ELF-1 (cell line): ENCODE results near the gene GPR55.
"Not testable (repeated sequence)": the region's sequence is repeated elsewhere in the genome, so short reads cannot be mapped to it uniquely, and the experiment has no call there.

Experiments used
- DNase-seq: peaks from one replicate; pipeline ENCODE4 v3.0.0-alpha.2; 2016; ENCODE audit warnings: low read depth, low spot score

GPR55 gene, protein sequence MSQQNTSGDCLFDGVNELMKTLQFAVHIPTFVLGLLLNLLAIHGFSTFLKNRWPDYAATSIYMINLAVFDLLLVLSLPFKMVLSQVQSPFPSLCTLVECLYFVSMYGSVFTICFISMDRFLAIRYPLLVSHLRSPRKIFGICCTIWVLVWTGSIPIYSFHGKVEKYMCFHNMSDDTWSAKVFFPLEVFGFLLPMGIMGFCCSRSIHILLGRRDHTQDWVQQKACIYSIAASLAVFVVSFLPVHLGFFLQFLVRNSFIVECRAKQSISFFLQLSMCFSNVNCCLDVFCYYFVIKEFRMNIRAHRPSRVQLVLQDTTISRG

DNA sequence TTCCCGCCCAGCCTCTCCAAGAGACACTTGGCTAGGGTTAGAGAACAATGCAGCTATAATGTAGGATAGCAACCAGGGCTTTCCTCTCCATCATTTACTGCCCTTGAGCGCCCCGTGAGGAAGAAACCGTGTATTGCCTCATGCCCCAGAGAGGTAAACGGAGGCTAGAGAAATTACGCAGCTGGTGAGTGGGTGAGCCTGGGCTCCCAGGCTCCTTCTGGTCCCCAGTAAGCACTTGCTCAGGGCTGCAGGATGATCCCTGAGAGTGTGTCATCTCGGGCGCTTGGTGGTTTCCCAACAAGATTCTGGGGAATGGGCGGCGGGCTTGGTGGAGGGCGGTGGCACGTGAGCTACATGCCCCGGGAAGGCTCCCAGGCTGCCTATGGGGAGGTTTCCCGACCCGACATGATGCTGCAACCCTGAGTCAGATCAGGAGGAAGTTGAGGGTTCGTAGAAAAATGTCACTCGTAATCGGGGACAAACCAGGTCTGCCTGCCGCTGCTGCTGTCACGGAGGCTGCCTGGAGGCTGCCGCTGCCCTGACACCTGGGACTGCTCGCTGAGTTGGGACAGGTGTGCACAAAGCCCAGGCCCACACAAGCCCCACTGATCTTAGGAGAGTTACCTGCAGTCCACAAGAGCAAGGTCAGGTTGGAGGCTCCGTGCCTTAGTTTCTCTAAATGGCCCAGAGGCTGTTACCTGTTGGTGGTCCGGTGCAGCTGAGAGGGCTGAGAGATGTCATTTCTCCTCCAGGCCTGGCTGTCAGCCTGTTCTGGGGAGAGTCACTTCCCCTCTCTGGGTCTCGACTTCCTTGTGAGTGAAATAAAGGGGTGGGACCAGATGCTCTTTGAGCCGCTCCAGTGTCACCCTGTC lies at the start of gene GPR55:
Gene GPR55 (minus strand): TSS at position 773 of the 872 bp plus-strand sequence. CDS start 14,280 bp downstream, outside the sequence.
- DNase-seq, result peak; percentile 53

DNA sequence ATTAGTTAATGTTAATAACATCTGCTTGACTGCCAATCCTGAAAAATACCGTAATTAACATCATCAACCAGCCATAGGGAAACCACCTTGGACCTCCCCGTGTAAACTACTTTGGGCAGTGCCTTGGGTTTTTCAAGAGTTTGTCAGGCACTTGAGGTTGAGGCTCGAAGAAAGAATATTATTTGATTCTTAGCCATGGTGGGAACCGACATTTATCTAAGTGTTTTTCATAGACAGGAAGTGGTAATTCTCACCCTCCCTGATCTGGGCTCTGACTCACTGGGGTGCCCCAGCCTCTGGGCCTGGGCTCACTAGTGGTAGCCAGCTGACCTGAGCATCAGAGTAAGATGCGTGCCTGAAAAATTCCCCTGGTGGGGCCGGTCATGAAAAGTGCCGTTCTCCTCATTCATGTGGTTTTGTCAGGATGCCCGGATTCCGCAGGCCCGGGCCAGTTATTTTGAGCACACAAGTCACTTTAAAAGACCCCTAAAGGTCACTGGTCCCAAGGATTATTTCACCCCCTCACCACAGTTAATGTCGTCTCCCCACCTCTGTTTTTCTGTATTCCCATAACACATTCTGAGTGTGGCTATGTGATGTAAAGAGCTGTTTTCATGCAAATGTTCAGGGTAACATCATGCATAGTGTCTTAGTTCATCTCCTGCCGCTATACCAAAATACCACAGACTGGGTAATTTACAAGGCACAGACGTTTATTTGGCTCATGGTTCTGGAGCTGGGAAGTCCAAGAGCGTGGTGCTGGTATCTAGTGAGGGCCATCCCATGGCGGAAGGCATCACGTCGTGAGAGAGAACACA lies 49.3 kb upstream of the GPR55 start:
- no peak for DNase-seq

DNA sequence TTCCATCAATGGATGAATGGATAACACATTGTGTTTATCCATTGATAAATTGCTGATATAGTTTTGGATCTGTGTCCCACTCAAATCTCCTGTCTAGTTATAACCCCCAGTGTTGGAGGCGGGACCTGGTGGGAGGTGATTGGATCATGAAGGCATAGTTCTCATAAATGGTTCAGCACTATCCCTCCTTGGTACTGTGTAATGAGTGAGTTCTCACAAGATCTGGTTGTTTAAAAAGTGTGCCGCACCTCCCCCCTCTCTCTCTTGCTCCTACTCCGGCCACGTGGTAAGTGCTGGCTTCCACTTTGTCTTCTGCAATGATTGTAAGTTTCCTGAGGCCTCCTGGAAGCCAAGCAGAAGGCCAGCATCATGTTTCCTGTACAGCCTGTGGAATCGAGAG lies 47.0 kb upstream of the GPR55 start:
- no peak for DNase-seq

DNA sequence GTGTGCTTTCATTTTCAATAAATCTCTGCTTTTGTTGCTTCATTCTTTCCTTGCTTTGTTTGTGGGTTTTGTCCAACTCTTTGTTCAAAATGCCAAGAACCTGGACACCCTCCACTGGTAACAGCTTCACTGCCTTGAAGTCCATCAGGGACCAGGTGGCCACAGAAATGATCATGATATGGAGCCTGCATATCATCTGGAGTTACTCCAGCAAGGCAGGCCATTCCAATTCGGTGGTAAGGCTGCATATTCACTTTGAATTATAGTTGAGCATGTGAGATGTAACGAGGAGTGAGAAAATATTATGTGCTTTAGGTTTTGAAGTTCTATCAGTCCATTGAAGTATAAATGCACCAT lies 44.6 kb upstream of the GPR55 start:
- DNase-seq, result no peak

DNA sequence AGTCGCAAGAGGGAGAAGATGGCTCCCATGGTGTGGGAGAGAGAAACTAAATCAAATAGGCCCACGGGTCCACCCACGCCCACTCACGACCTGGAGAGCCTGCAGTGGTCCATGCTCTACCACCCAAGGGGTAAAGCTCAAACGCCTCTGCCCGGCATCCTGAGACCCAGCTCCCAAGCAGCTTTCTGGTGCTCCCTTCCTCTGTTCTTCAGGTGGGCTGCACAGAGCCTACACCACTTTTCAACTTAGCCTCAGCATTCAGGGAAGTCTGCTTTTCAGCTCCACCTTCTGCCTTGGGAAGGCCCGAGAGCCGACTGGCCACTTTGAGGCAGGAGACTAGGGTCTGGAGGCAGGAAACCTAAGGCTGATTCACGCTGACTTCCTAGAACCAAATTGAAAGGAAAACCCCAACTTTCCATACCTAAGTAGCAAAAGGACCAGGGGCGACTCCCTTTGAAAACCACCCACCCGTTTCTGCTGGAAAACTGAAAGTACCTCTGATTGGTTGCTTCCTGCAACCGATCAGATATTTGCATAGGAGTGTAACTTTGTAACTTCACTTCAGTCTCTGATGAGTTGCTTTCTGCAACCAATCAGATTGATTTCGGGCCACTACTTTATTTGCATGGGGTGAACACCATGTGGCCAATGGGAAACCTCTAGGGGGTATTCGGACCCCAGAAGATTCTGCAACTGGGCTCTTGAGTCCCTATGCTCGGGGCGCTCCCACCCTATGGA lies 44.0 kb upstream of the GPR55 start:
- DNase-seq, result no peak

DNA sequence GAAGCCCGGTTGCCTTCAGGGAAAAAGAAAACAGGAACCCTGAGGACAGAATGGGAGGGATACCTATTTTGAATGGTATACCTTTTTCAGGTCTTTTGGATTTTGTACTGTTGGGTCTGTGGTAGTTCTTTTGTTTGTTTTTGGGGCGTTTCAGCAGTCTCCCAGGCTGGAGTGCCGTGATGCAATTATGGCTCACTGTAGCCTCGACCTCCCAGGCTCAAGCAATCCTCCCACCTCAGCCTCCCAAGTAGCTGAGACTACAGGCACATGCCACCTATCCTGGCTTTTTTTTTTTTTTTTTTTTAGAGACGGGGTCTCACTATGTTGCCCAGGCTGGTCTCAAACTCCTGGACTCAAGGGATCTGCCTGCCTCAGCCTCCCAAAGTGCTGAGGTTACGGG lies 43.3 kb upstream of the GPR55 start:
- not testable (repeated sequence) for DNase-seq

DNA sequence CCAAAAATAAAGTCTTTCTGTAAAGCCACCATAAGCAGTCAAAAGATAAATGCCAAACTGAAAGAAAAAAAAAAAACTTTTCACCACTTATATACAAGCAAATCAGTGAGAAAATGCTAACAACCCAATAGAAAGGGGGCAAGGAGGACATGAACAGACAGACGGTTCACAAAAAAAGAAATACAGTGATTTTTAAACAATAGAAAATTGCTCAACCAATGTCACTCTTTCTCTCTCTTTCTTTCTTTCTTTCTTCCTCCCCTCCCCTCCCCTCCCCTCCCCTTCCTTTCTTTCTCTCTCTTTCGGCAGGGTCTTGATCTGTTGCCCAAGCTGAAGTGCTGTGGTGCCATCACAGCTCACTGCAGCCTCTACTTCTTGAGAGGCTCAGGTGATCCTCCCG lies 42.1 kb upstream of the GPR55 start:
- DNase-seq, result no peak

DNA sequence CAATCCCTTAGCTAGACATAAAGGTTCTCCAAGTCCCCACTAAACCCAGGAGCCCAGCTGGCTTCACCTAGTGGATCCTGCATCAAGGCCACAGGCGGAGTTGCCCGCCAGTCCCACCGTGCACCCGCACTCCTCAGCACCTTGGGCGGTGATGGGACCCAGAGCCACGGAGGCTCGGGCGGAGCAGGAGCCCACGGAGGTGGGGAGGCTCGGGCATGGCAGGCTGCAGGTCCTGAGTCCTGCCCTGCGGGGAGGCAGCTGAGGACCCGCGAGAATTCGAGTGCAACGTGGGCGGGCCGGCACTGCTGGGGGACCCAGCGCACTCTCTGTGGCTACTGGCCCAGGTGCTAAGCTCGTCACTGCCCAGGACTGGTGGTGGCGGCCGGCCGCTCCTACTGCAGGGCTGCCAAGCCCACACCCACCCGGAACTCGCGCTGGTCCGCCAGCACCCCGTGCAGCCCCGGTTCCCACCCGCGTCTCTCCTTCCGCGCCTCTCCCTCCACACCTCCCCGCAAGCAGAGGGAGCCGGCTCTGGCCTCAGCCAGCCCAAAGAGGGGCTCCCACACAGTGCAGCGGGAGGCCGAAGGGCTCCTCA lies 39.2 kb upstream of the GPR55 start:
- no peak for DNase-seq

DNA sequence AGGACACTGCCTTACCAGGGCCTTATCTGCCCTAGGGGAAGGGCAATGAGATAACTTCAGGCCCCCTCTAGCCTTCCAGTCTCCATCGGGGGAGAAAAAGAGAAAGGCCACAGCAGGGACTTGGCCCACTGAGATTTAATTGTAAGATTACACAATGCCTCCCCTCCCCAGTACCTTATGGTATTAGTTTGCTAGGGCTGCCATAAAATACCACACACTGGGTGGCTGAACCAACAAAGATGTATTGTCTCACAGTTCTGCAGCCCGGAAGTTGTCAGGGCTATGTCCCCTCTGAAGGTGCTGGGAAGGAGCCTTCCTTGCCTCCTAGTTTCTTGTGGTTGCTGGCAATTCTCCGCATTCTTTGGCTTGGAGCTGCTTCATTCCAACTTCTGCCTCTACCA lies 36.0 kb upstream of the GPR55 start:
- peak; percentile 30 for DNase-seq

DNA sequence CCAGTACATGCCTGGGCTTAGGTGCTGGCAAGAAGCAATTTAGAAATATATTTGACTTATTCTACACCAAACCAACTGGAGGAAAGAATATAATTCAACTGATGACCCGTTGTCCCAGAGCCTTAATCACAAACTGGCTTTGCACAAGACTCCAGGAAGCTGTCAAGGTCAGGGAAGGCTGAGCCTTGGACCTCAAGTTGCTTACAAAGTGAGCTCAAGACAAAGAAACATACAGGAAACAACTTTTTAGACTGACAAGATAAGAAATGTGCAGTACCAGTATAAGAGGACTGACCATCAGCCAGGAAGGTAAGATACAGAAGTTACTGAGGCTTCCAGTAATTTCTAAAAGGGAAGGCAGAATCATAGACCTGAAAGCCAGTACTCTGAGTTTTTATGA lies 35.0 kb upstream of the GPR55 start:
- no peak for DNase-seq

DNA sequence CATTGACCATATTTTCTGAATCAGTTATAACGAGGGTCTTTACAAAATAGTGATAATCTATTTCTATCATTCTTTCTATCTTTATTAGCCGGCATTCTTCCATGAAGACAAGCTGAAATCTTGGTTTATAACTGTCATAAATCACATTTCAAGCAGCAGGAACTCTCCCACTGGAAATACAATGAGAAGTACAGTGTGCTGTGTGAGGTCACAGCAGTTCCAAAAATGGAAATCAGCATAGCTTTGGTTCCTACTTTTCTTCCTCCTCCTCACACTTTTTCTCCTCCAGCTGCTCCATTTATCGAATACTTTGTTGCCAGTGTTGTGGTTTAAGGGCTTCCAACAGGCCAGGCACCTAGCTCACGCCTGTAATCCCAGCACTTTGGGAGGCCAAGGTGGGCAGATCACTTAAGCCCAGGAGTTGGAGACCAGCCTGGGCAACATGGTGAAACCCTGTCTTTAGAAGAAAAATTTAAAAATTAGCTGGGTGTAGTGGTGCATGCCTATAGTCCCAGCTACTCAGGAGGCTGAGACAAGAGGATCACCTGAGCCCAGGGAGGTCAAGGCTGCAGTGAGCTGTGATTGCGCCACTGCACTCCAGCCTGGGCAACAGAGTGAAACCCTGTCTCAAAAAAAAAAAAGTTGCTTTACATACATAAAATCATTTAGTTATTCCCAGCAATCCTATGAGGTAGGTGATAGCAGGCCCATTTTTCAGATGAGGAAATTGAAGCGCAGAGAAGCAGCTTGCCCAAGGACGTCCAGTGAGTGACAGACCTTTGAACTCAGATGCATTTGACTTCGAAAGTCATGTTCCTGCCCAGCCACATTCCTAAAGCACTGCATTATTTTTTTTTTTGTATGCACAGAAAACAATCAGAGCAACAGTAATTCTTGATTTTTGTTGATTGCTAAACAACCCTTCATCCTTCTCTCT lies 34.0 kb upstream of the GPR55 start:
- DNase-seq, result no peak

DNA sequence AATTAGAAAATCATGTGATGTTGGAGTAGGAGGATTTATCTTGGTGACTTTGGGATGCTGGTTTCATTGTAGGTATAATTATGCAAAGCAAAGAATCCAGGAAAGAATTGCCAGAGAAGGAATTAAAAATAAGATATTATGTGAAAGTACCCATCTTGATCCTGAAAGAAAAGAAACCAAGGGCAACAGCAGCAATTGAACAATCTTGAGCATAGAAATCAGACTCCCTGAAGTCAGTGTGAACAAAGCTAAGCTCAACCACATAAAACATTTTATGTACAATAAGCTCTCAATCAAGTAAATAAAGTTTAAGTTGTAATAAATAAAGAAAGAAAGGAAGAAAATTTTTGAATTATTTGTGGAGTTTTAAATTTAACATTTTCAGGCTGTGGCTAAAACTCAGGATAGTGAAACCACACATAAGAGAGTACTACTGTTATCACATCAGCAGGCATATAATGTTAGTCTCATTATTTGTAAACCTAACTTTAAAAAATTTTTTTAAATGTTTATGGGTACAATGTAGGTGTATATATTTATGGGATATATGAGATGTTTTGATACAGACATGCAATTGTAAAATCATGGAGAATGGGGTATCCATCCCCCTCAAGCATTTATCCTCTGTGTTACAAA lies 32.8 kb upstream of the GPR55 start:
- no peak for DNase-seq

DNA sequence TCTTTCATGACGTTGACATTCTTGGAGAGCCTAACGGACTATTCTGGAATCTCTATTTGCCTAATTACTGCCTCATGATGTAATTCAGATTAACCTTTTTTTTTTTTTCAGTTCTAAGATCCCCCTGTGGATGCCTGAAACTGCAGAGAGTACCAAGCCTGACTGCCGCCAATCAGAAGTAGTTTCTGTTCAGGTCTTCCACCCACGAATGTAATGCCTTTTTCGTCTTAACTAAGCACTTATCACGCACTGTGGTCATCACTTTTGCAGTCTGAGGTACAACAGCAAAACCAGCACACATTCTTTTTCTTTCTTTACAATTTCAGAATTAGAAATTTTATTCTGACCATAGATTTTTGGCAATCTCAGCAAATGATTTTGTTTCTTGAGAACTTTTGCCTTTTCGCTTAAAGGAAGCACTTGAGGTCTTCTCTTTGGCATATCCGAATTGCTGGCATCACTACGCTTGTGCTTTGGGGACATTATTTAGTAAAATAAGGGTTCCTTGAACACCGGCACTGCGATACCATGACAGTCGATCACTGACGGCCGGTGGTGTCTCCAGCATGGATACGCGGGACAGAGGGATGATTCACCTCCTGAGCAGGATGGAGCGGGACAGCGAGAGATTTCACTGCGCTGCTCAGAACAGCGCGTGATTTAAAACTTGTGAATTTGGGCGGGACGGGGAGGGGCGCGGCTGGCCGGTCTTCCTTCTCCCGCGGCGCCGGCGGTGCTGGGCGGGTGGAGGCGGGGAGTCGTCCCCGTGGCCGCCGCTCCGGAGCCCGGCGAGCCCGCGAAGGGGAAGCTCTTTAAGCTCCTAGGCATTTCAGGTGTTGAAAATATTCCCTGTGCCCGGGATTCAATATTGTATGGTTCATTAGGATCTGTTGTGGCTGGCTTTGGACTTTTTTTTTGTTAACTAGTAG lies 32.0 kb upstream of the GPR55 start:
- DNase-seq, result peak; percentile 61

DNA sequence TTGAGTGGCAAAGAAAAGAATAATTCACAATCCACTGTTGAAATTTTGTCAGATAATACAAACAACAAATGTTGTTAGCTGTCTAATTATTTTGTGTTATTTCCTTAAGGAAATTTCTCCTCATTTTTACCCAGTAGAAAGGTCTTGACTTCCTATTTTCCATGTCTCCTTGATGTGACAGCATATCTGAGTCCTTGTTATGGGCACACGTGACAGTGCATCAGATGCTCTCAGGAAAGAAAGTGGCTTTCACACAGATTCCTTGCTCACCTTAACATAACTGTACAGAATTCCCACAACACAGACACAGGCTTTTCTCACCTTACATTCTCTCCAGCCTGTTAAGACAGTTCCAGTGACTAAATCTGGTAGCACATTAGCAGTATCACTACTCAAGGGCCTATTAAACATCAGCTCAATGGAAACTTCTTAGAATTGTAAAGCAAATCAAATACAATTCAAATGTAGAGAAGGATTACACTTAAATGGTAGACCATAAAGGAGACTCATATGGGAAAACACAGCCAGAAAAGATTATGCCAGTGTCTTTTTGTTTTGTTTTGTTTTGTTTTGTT lies 30.2 kb upstream of the GPR55 start:
- DNase-seq, result no peak

DNA sequence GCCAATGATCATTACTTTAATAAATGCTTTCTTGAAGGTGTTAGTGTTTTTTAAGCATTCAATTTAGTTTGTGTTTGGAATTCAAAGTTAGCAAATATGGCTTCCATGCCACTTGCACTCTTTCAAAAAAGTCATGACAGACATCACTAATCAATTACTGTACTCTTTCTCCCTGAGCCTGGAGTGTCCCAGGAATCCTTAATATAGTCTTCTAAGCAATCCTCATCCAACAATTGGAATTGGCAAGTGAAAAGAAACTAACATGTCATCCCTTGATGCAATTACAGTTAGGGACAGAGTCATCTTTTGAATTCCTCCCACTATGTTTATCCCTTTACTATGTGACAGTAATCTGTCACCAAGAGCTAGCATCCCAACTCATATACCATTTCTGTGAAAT lies 29.7 kb upstream of the GPR55 start:
- no peak for DNase-seq

DNA sequence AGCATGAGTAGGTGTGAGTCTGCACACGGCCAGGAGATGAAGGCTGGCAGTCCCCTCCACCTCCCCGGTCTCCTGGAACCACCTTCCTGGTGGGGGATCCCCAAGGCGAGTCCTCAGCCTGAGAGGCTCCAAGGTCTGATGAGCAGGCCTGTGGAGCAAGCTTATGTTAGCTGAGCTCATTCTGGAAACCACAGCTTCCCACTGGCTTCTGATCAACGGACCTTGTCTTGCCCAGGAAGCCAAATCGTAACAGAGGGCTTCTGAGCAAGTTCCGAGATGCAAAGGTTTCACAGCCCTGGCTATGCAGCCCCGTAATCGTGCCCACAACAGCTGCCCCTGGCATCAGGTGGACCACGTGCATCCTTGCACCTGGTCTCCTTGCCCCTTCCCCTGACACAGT lies 28.8 kb upstream of the GPR55 start:
- DNase-seq, result no peak

DNA sequence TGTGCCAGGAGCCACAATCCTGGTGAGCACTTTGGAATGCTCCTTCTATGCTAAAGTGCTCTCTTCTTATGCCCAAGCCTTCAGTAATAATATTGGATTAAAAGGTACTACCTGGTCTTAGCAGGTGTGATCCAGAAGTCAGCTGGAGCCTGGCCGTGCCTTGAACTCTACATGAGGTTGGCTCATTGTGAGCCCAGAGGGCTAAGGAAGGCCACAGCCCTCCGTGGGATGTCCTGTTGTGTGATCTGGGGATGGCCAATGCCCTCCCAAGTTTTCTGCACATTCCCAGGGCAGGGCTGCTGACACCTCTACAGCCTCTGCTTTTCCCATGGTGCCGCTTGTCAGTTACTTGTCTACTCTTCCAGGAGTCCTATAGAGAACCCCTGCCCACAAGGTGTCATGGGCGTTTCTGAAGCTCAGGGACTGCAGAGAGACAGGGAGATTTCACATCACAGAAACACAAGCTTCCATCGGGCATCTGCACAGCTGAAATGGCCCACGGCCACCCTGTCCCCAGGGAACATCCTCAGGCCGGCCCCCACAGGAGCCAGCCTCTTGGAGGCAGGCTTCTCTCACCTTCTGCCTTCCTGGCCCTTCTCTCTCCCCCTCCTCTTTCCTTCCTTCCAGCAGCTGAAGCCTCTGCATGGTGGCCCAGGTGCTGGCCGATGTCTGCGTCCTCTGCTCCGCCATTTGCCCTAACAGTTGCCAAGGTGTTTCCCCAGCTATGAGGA lies 27.3 kb upstream of the GPR55 start:
- DNase-seq, result no peak
